K562 (cell line): ENCODE data around the gene NUP107. TPM values are rescaled to one million over a fixed set of nuclear protein-coding genes. Genes with fewer than 3 reads are reported as not detected.

Experiments used
- ATAC-seq: fragments of 200-7000 bp; cut with Tn5 transposase; 3 replicates; pipeline ENCODE4 v1.9.1; 2020; ENCODE audit warnings: moderate library complexity
- BruUV-seq: library from RNA; stranded (reverse); fragments of 400-500 nt; replicated peaks from 2 replicates; lab custom pipeline; 2021; lab: Mats Ljungman, UMichigan
- CTCF ChIA-PET: fragments of 300-600 bp; formaldehyde crosslinking; extraction: SDS; loops from one replicate; lab custom pipeline; 2021; ENCODE audit warnings: low intra/inter-chr PET ratio; lab: Yijun Ruan, JAX
- POLR2A ChIA-PET: fragments of 300-600, 350-650 bp; sonication (Branson Sonifier 250); formaldehyde crosslinking; extraction: SDS; loops from one replicate; lab custom pipeline; 2021; ENCODE audit warnings: antibody characterized with exemption, inconsistent platforms; lab: Yijun Ruan, JAX
- DNase-seq, 4 experiments: peaks; one replicate each; pipeline versions ENCODE4 v3.0.0 to v3.0.0-alpha.2; 2011 to 2018; ENCODE audit warnings: low spot score in 3 of 4, mixed read lengths in 3 of 4; ENCODE audit errors: extremely low read depth in 1 of 4
- FAIRE-seq: peaks from 2 replicates; lab custom pipeline; 2011; peaks lifted over from hg19 to GRCh38; lab: Jason Lieb, UNC
- H2AFZ ChIP-seq: 2 replicates; pipeline ENCODE4 v1.6.0; 2011; ENCODE audit warnings: low read depth, low read length, control low read depth, inconsistent platforms
- H3K27ac ChIP-seq: fragments of 200-600 bp; 3 replicates; pipeline ENCODE4 v1.8.0; 2011; ENCODE audit warnings: low read depth, mild to moderate bottlenecking, control low read depth, inconsistent platforms, low read length, moderate library complexity, mixed read lengths; ENCODE audit errors: extremely low read depth
- H3K27me3 ChIP-seq, 2 experiments: fragments of 300-600 bp in 1 of 2; 2 replicates in 1 of 2; 3 replicates in 1 of 2; pipeline versions ENCODE4 v1.6.0 to v1.8.0; 2011; ENCODE audit warnings: inconsistent platforms in 2 of 2, low read length in 2 of 2, mild to moderate bottlenecking in 1 of 2, mixed read lengths in 1 of 2, moderate library complexity in 1 of 2; ENCODE audit not compliant: control insufficient read depth in 2 of 2, insufficient read depth in 2 of 2
- H3K36me3 ChIP-seq: fragments of 300-600 bp; 3 replicates; pipeline ENCODE4 v1.8.0; 2011; ENCODE audit warnings: mild to moderate bottlenecking, low read length, inconsistent platforms; ENCODE audit not compliant: control insufficient read depth, insufficient read depth
- H3K4me1 ChIP-seq, 2 experiments: fragments of 200-600 bp in 1 of 2; replicated peaks in 1 of 2; 2 replicates in 1 of 2; 3 replicates in 1 of 2; pipeline versions ENCODE4 v1.5.1 to v1.8.0; 2011; ENCODE audit warnings: inconsistent platforms in 2 of 2, low read length in 2 of 2, mild to moderate bottlenecking in 1 of 2, mixed read lengths in 1 of 2, moderate library complexity in 1 of 2; ENCODE audit not compliant: control insufficient read depth in 2 of 2, insufficient read depth in 2 of 2
- H3K4me2 ChIP-seq: 2 replicates; pipeline ENCODE4 v1.6.1; 2011; ENCODE audit warnings: low read length, control low read depth, inconsistent platforms, mixed read lengths; ENCODE audit not compliant: insufficient read depth
- H3K4me3 ChIP-seq: fragments of 200-600 bp; sonication (generic), shearing (Covaris generic); 2 replicates; pipeline ENCODE4 v1.5.1; 2016; ENCODE audit warnings: control low read depth, inconsistent platforms
- H3K79me2 ChIP-seq: fragments of 200-600 bp; 3 replicates; pipeline ENCODE4 v1.8.0; 2011; ENCODE audit warnings: low read length, inconsistent platforms; ENCODE audit not compliant: control insufficient read depth, insufficient read depth
- H3K9ac ChIP-seq, 2 experiments: 2 replicates each; pipeline versions ENCODE4 v1.6.0 to v1.6.1; 2011; ENCODE audit warnings: low read depth in 2 of 2, low read length in 2 of 2, control low read depth in 1 of 2, inconsistent platforms in 1 of 2, mild to moderate bottlenecking in 1 of 2, mixed read lengths in 1 of 2; ENCODE audit not compliant: insufficient read depth in 1 of 2
- H3K9me1 ChIP-seq: one replicate; pipeline ENCODE4 v1.6.0; 2011; ENCODE audit warnings: inconsistent platforms, mild to moderate bottlenecking, low read length, moderate library complexity; ENCODE audit not compliant: control insufficient read depth, insufficient read depth
- H3K9me3 ChIP-seq: replicated peaks from 2 replicates; pipeline ENCODE4 v1.5.1; 2011; ENCODE audit warnings: low read depth, low read length, inconsistent platforms; ENCODE audit not compliant: control insufficient read depth, insufficient read depth
- H4K20me1 ChIP-seq: replicated peaks from 2 replicates; pipeline ENCODE4 v1.6.1; 2011; ENCODE audit warnings: low read length, inconsistent platforms, mixed read lengths; ENCODE audit not compliant: control insufficient read depth, insufficient read depth
- CBX3 ChIP-seq, 2 experiments: IDR thresholded peaks; 1 replicate in 1 of 2; 2 replicates in 1 of 2; pipeline ENCODE4 v1.6.1; 2012; ENCODE audit warnings: inconsistent platforms in 2 of 2, low read length in 2 of 2, borderline replicate concordance in 1 of 2, control low read depth in 1 of 2
- EWSR1 ChIP-seq: fragments of 450-650 bp; IDR thresholded peaks from 2 replicates; pipeline ENCODE4 v1.6.1; 2018; ENCODE audit warnings: borderline replicate concordance, mild to moderate bottlenecking, low read depth, moderate library complexity; ENCODE audit not compliant: partially characterized antibody
- KLF1 ChIP-seq: fragments of 450-650 bp; IDR thresholded peaks from 2 replicates; pipeline ENCODE4 v1.6.1; 2016; ENCODE audit warnings: missing genetic modification characterization, missing compliant biosample characterization
- POLR2A ChIP-seq: fragments of 450-650 bp; conservative IDR thresholded peaks from 2 replicates; pipeline ENCODE4 v1.6.1; 2016
- POLR2B ChIP-seq: fragments of 450-650 bp; IDR thresholded peaks from 2 replicates; pipeline ENCODE4 v1.6.1; 2018; ENCODE audit warnings: low read depth; ENCODE audit not compliant: partially characterized antibody
- RFX5 ChIP-seq: IDR thresholded peaks from 2 replicates; pipeline ENCODE4 v1.6.1; 2011; ENCODE audit warnings: low read depth, mild to moderate bottlenecking, improper control_type of control experiment, low read length
- U2AF1 ChIP-seq: fragments of 200-400 bp; formaldehyde crosslinking; optimal IDR thresholded peaks from 2 replicates; pipeline ENCODE3; 2017; ENCODE audit warnings: mild to moderate bottlenecking, low read depth, low read length, moderate library complexity
- ZNF217 ChIP-seq: sonication (generic); formaldehyde crosslinking; IDR thresholded peaks from 2 replicates; pipeline ENCODE4 v1.8.0; 2022; ENCODE audit warnings: mild to moderate bottlenecking, missing genetic modification reagents
- WGBS: fragments of 100-300 bp; shearing (Covaris generic); methylation state at CpG from one replicate; pipeline ENCODE4 v1.1.6; 2016; ENCODE audit warnings: low coverage, mixed read lengths; ENCODE audit not compliant: insufficient coverage; ENCODE audit errors: missing lambda C conversion rate; 5-methylcytosine and 5-hydroxymethylcytosine counted together
- in situ Hi-C: fragments of 300-500 bp; cut with MboI; formaldehyde crosslinking; loops from 4 replicates; pipeline ENCODE4 v1.15.0; 2018; ENCODE audit warnings: inconsistent platforms, mixed read lengths
- intact Hi-C: fragments of 100-400 bp; cut with micrococcal nuclease; formaldehyde crosslinking; loops from 2 replicates; pipeline ENCODE4 v1.14.2; 2022
- polyA plus RNA-seq, 8 experiments: library from polyadenylated mRNA; depleted of rRNA in 4 of 8; stranded (reverse) in 5 of 8; unstranded in 3 of 8; fragments of >200 nt; fragmentation: Nextera tagmentation in 2 of 8; fragmentation: Illumina TruSeq in 1 of 8; extraction: Ambion mirVana in 2 of 8; extraction: Trizol in 1 of 8; gene quantifications; 2 replicates each; pipeline versions ENCODE4 v1.2.1 to v1.2.3, GENCODE V29; 2011 to 2014; ENCODE audit warnings: inconsistent platforms in 1 of 8, missing spikeins in 1 of 8
- total RNA-seq, 7 experiments: library from RNA; depleted of rRNA in 6 of 7; stranded (reverse); fragments of >200 nt in 6 of 7; fragmentation: Illumina TruSeq in 2 of 7; extraction: Trizol in 2 of 7; gene quantifications; 2 replicates each; pipeline versions ENCODE4 v1.2.1 to v1.2.3, GENCODE V29; 2011 to 2021; ENCODE audit warnings: low replicate concordance in 1 of 7

The NUP107 gene
- total and polyA plus RNA-seq, 9 of the 15 experiments (the other 6 are each of a cell fraction or from before 2014, with no cell fraction given) = 129 to 277 (median 199) TPM

DNA sequence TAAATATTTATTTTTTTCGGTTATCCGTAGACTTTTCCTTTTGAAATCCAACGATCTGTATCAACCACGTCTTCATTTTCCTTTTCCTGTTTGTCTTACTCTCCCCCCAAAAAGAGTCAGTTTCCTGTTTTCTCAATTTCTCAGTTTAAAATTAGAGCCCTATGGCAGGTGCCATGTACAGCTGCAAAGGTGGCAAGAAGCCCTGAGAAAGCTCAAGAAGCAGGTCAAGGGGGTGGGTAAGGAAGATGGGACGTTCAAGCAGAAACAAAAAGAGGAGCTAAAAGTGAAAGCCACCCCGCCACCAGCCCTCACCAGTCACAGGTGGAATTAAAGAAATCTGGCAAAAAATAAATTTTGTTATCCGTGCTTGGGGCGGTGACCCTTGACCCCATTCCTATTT lies 85.9 kb downstream of the NUP107 start:
- ATAC-seq = no peak
- FAIRE-seq = no peak
- Histone ChIP-seq H3K4me1 (peaks cover 5 to 13% of the 10 kb centered on the region in 2 experiments; a peak in 4 of 5 replicates), H3K79me2 (no peaks in the 10 kb centered on the region), H3K27ac (no peak overlapping the region), H3K4me3 (no peak overlapping the region), H3K9ac (no peak overlapping the region), H3K9me3 (no peaks in the 10 kb centered on the region), H3K27me3 (no peaks in the 10 kb centered on the region), H4K20me1 (no peaks in the 10 kb centered on the region), H3K36me3 (no peaks in the 10 kb centered on the region), H2AFZ (no peak overlapping the region), H3K9me1 (no peaks in the 10 kb centered on the region), H3K4me2 (no peak overlapping the region)
- WGBS = 84% methylated on average over 8 of the region's 8 CpGs
- intact Hi-C loops = no loop called here
- in situ Hi-C loops = no loop called here
- POLR2A ChIA-PET = interaction anchor here (0.6 to 2.9 kb wide), 3 partner anchors 13 to 123 kb away, joined by 3 to 10 read pairs (median 4); no protein-coding TSS in a partner anchor
- DNase-seq = no peak
- CTCF ChIA-PET = no interaction called here
- TF ChIP-seq RFX5 (no peak), EWSR1 (no peak), KLF1 (tag) (no peak), POLR2B (no peak), ZNF217 (no peak), CBX3 (IDR thresholded peaks at IDR 0.05; ENCODE audit: borderline replicate concordance in 1 of 2, low read length in 2 of 2) (no peak), U2AF1 (no peak), POLR2A (no peak)
- BruUV-seq = no TSS peak
